Activated CD4-positive, alpha-beta T cell treated with anti-CD3 and anti-CD28 coated beads for 1 hour (primary cell): ENCODE measurements around the gene SH3GL1.

Experiments
- DNase-seq: peaks from one replicate; pipeline ENCODE4 v3.0.0-alpha.2; 2020

The SH3GL1 gene

DNA sequence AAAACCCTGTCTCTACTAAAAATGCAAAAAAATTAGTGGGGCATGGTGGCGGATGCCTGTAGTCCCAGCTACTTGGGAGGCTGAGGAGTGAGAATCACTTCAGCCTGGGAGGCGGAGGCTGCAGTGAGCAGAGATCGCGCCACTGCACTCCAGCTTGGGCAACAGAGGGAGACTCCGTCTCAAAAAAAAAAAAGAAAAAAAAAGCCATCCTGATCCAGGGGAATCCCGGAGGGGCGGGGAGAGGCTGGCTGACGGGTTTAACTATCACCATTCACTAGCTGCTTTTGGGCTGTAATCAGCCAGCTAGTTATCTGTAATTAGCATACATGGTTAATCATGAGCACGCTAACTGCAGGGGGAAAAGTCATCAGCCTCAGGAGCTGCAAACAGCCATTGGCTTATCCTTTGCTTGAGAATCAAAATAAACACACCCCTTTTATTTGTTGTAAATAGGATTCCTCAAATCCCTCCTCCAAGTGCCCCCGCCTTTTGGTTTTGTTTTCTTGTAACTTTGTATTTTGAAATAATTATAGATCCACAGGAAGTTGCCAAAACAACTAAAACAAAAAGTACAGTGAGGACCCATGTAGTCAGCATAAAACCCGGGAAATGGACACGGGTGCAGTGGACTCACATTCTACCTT, 86.4 kb downstream of the SH3GL1 start:
- DNase-seq, result no peak
